ENCODE measurements around the gene LPCAT1. TPM values are rescaled to one million over a fixed set of nuclear protein-coding genes. Genes with fewer than 3 reads are reported as not detected.
"Not testable (repeated sequence)": the region's sequence is repeated elsewhere in the genome, so short reads cannot be mapped to it uniquely, and the experiment has no call there.

The LPCAT1 gene
- polyA plus RNA-seq, 5 donors = 106 to 162 (median 120) TPM

DNA sequence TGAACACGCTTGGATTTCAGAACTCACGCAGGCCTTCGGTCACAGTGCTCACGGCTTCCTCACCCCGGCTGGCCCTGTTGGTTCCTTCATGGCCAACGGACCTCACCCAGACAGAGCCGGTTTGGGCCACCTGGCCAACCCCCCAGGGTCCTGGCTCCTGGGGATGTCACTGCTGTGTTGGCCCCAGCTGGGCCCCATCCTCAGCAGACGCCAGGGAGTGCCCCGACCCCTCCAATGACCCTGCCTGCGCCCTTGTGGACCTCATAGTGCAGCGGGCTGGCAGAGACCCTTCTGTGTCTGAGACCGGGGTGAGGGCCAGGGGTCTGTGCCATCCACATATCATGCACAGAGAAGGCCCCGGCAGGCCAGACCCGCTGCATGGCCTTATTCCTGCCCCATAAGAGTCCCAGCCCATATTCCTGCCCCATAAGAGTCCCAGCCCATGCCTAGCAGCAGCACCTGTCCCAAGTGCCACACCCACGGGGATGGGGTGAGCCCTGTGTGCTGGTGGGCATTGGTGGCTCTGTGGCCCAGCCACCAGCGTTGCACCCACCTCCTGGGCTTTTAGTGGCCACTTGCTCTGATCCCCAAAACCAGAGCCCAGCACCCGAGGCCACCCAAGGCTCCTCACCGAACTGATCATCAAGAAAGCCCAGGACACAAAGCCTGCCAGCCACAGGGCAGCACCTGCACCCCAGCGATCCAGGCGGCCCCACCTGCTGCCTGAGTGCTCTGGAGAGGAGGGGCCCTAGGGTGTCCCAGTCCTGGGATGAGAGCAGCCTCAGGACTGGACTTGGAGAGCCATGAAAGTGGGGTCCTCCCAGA is 1.3 kb upstream of the LPCAT1 start:
- no peak for DNase-seq

DNA sequence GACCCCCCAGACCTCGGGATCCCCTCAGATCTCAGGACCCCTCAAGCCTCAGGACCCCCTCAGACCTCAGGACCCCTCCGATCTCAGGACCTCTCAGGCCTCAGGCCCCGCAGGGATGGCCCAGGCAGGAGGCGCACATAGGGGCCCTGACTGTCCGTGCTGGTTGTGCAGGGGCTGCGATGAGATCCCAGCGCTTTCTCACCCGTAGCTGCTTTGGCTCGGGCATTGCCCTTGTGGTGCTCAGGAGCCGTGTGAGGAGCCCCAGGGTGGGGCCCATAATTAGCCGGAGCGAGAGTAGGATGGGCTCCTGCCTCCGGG is 680 bp upstream of the LPCAT1 start:
- DNase-seq = no peak

DNA sequence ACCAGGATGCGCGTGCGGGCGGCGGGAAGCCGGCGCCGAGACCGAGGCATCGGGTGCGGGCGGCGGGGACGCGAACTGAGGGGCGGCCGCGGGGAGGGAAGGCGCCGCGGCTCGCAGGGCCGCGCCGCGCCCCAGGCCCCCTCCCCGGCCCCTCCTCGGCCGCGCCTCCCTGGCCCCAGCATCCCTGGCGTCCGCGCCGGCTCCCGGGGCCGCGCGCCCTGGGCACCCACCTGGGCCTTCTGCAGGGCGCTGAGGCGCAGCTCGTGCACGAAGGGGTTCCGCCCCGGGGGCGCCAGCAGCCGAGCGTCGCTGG is 324 bp downstream of the LPCAT1 start:
- DNase-seq = no peak

DNA sequence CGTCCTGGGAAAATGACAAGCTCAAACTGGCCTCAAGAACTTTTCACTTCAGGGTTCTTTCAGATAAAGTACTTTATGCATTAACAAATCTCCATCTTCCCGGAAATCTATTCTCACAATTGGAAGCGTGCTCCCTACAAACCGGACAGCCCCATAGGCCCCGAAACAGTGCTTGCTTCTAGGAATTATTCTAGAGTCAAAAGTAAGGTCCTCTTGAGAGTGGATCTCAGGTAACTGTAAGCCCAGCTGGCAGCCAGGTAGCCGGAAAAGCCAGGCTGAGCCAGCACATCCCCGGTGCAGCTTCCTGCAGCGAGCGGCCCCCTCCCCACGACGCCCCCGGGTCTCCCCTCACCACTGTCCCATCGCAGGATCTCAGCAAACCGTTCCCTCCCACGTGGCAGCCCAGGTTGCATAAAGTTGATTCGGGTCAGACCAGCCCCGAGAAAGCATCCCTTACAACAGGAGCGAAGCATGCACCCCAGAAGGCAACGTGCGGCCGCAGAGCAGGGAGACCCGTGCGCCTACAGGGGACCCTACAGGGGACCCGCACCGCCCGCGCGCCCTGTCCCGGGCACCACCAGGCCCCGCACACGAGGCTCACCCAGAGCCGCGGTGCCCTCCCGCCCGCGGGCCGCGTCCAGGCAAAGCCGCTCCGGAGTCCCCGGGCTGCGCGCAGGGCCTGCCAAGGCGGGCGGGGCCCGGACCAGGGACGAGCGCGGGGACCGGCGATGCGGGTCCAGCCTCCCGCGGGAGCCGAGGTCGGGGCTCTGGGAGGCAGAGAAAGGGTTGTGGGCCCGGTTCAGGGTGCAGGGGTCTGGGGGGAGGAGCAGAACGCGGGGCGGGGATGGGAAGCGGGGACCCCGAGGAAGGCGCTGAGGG is 920 bp downstream of the LPCAT1 start:
- DNase-seq = no peak

DNA sequence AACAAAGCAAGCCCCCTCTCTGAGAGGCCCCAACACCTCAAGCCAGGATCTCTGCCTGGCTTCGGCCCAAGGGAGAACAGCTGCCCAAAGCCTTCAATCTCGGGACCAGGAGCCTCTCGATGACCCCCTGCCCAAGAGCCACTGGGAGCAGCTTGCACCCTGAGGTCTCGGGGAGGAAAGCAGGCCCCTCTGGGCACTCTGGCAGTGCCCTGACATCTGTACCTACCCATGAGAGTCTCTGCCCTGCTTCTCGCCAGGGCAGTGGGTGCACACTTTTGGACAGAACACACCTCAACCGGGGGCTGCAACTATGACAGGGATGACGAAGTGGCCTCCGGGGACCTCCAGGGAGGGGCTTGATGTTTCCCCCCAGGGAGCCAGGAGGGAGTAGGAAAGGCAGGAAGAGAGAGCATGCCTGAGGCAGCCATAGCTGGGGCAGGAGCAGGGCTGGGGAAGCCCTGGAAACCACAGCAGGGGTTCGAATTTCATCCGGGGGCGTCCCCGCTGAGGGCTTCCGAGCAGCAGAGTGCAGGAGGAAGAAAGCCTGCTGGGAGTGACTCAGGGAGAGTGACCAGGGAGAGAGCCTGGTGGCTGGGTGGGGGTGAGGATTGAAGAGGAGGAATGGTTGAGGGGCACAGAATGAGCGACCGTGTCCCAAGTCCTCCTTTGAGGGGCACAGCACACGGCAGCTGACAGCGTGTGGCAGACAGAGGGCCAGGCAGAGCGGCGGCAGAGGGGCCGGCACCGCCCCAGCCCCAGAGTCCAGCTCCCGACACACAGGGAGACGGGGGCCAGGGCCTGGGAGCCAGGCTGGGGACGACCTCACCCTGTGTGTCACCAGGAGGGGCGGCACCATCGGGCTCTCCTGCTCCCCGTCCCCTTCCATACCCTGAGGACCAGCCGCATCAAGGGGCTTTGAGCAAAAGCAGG is 1.8 kb downstream of the LPCAT1 start:
- no peak for DNase-seq

DNA sequence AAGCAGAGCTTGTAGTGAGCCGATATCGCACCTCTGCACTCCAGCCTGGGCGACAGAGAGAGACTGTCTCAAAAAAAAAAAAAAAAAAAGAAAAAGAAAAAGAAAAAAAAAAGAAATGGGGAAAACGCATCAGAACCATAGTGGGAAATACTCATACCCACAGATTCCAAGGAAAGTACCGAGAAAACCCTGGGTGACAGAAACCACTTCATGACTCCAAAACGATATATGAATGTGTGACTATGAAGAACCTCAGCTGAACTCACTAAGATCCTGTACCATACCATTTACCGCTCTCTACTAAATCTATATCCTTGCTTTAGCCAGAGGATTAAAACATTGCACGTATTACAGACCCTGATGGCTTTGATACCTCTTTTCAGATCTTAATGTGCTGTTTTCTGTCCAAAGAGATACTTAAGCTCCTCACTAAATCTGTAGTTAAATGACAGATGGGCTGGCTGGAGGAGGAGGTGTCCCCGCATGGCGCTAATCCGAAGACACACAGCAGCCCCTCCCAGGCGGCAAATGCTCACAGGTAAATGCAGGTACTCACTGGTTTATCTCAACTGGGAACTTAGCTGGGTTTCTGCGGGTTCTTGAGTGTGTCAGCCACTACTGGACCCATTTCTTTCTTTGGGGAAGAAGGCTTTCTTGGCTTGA is 2.8 kb downstream of the LPCAT1 start:
- no peak for DNase-seq

DNA sequence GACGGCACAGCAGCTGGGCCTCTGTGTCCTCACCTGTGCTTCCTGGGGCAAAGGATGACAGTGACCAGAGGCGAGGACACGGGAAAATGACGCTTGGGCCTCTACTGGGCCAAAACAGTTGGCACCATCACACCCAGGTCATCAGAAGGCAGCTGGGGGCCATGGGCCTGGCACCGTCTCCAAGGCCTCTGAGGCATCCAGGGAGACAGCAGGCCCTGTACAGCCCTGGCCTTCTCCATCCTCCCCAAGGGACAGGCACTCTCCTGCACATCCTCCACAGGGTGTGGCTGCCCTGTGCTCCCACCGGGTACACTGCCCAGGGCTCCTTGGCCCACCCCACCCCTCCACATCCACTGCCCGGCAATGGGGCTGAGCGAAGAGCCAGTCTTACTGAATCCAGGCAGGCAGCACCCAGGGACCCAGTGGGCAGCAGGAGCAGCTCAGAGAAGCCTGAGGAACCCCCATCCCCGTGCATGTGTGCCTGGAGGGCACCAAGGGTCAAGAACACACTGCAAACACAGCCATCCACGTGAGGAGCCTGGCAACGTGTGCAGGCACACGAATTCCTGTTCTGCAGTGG is 4.0 kb downstream of the LPCAT1 start:
- DNase-seq = no peak

DNA sequence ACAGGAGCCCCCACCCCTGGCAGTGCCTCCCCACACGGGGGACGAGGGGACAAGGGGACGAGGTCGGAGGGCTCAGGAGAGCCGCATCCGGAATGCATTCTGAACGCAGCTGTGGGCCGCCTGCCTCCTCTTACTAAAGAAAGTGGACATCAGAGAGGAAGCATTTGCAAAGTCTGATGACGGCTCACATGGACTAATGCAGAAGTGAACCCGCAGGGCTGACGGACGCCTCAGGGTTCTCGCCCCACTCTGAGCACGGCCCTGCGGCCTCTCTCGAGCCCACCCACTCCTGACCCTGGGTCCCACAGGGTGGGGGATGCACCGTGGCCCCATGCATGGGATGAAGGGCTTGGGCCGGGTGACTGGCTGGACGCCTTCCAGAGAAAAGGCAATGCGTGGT is 5.9 kb downstream of the LPCAT1 start:
- no peak for DNase-seq

DNA sequence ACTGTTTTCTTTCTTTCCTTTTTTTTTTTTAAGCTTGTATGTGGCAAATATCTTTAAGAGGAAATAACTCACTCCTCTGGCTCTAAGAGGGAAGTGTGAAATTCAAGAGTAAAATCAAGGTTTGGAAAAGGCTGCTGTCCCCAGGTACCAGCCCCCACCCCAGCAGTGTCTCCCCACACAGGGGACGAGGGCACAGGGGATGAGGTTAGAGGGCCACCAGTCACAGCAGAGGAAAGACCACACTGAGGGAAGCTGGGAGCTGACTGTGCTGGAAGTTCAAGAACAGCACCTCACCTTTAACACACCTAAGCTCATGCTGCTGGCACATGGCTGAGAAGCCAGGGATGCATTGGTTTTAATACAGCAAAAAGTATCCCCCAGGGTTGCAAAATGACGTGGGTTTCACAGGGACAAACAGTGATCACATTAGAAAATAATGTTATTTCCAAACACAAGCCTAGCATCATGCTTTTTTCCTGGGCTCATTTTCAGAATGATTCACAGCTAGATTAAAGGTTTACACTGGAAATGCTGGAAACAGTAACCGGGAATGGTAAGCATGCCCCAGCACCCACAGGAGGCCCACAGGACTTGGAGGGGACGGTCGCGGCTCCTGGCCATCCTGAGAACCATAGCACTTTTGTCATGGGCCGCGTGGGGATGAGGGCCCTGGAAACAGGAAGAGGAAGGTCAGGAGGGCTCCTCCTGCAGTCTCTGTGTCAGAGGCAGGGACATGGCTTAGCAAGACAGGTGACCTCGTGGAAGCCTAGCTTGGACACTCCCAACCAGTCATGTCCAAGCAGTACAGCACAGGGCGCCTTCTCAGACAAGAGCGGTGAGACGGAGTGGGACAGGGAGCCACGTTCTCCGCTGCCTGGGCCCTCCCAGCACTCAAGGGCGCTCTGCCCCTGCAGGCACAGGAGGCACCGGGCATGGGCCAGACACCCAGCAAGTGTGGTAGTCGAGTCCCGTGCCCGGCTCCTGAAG is 6.9 kb downstream of the LPCAT1 start:
- DNase-seq = no peak

DNA sequence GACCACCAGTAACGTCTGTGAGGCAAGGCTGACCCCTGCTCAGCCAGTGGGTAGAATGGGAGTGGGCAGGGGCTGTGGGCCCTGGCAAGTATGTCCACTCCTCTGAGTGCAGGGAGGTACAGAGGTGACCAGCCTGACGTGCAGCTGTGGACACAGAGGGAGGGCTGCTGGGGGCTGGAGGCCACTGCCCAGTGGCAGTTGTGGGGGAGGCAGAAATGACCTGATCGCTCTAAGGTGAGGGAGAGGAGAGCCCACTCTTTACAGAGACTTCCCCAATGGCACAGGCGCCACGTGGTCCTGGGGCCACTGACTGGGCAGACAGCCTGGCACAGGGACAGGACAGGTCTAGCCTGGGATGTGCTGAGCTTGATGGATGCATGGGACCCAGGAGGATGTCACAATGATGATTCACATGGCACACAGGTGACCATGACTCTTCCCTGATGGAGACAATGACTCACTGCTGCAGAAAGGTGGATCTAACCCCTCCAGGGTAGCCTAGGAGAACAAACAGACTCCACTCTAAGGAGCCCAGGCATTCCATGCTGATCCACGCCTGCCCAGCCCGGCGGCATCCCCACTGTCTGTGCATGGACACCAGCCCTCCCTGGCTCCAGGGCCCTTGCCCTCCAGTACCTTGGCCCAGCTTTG is 7.7 kb downstream of the LPCAT1 start:
- no peak for DNase-seq

DNA sequence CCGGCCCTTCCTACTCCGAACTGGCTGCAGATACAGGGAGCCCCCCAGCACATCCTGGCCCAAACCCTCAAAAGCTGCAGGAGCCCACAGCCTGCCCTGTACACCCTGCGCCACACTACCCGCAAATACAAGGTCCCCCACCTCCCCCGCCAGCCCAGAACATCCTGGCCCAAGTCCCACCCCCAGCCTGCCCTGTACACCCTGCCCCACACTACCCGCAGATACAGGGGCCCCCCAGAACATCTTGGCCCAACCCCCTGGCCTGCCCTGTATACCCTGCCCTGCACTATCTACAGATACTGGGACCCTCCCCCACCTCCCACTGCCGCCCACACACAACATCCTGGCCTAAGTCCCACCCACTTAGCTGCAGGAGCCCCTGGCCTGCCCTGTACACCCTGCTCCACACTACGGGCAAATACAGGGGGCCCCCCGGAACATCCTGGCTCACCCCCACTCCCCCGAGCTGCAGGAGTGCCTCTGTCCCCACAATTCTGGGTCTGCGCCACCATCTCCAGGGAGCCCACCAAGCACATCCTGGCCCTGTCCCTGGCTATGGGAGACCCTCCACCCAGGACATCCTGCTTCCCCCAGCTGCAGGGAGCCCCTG is 8.3 kb downstream of the LPCAT1 start:
- no peak for DNase-seq

DNA sequence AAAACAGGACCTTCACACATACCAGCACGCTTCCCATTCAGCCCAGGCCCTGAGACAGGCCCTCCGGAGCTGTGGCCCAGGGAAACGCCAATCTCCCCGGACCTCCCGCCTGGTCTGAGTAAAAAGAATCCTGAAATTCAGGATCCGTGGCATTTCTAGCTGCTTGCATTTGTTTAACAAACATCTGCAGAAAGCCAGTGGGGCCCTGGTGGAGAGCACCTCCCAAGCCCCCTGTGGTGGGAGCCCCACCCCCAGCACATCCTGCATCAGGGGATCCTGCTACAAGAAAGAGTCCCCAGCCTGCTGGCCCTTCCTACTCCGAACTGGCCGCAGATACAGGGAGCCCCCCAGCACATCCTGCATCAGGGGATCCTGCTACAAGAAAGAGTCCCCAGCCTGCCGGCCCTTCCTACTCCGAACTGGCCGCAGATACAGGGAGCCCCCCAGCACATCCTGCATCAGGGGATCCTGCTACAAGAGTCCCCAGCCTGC is 8.9 kb downstream of the LPCAT1 start:
- DNase-seq = not testable (repeated sequence)

DNA sequence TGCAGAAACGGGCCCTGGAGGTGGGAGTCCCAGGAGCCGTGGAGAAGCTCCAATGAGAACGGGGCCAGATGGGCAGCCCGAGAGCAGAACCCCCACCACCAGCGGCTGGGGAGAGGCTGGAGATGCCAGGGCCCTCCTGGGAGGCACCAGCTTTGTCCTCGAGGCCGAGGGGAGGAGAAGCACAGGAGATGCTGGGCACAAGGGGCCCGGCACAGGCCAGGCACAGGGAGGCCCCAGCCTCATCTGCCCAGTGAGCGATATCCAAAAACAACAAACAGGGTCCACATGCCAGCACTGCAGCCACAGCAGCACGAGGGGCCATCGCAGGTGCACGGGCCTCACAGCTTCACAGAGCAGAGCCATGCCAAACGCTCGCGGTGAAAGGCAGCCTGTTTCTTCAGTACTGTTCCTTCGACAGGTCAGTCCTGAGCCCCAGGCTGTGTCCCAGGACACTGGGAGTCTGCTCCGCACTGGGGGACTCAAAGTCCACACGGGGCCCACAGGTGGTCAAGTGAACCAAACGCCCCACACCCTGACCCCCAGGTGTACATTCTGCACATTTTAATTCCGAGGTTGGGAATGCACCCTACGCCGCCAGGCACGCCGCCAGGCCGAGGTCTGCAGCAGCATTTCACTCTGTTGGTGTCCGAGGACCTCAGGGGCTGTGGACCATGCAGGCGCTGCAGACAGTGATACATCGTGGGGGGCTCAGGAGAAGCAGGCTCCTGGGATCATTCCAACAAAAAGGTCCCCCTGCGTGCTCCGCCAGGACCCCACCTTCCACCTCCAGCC is 9.5 kb downstream of the LPCAT1 start:
- DNase-seq = no peak

DNA sequence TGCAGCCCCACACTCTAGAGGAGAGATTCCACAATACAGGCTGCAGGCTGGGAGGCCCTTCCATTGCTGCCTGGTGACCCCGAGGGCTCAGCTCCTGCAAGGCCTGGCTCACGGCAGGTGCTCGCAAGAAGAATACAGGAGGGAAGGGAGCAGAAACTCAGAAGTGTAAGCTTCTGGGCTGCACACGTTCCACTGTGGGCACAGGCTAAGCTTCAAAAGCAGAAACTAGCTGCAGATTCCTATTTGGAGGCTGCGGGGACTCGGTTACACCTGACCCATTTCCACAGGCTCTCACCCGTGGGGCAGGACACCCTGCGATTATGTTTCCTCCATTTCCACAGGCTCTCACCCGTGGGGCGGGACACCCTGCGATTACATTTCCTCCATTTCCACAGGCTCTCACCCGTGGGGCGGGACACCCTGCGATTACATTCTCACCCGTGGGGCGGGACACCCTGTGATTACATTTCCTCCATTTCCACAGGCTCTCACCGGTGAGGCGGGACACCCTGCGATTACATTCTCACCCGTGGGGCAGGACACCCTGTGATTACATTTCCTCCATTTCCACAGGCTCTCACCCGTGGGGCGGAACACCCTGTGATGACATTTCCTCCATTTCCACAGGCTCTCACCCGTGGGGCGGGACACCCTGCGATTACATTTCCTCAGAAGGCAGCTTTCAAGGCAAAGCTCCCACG is 10.3 kb downstream of the LPCAT1 start:
- no peak for DNase-seq

DNA sequence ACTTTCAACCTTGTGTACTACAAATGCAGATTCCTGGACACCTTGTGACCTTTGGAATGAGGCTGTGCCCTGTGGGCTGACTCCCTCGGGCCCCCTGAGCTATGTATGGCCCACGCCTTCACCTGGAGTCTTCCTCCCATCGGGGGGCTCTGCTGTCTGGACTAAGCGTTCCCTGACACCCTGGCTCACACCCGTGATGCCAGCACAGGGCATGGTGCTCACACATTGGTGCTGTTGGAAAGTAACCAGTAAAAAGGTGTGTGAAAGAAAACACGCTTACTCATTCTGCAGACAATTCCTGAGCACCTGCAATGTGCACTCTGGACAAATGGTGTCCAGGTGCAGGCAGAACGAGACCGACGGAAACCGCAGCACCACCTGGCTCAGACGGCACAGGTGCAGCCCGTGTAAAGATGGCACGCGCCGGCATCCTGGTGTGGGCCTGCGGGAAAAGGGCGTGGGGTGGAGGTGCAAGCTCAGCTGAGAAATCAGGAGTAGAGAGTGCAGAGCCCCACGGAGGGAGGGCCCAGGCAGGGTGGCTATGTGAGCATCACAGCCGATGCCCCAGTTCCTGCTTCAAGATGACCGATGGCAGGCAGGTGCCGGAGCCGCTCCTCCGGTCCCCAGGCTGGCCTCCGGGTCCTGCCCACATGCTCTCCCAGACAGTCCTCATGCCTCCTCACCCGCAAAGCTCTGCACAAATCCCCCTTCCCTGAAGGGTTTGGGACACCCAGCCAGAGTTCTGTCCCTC is 11.0 kb downstream of the LPCAT1 start:
- no peak for DNase-seq

Measured in right lung (tissue), 5 donors.